NCI-H1417 treated with DMSO at 0.1 percent for 48 hours (cell line): ENCODE results near the gene FBXW9.
"Not testable (repeated sequence)": the region's sequence is repeated elsewhere in the genome, so short reads cannot be mapped to it uniquely, and the experiment has no call there.

Experiments
- DNase-seq: peaks from one replicate; lab custom pipeline; 2025; lab: John Stamatoyannopoulos, UW

Gene FBXW9

GRCh38 chr19:12656899-12657571 lies 39.4 kb downstream of the FBXW9 start:
- no peak for DNase-seq

- DNase-seq: no peak
Measured at GRCh38 chr19:12655546-12655945, 40.9 kb downstream of the FBXW9 start.

GRCh38 chr19:12652219-12652618 lies 44.2 kb downstream of the FBXW9 start:
- no peak for DNase-seq

- no peak for DNase-seq
Measured at GRCh38 chr19:12649941-12650340, 46.5 kb downstream of the FBXW9 start.

GRCh38 chr19:12648088-12648487 lies 48.3 kb downstream of the FBXW9 start:
- no peak for DNase-seq

- no peak for DNase-seq
Measured at GRCh38 chr19:12647490-12648071, 48.9 kb downstream of the FBXW9 start.

- DNase-seq: no peak
Measured at GRCh38 chr19:12647047-12647446, 49.4 kb downstream of the FBXW9 start.

GRCh38 chr19:12646551-12646950 lies 49.9 kb downstream of the FBXW9 start:
- no peak for DNase-seq

GRCh38 chr19:12643716-12644115 lies 52.7 kb downstream of the FBXW9 start:
- not testable (repeated sequence) for DNase-seq

- no peak for DNase-seq
Measured at GRCh38 chr19:12642506-12642905, 53.9 kb downstream of the FBXW9 start.

- no peak for DNase-seq
Measured at GRCh38 chr19:12641456-12641855, 55.0 kb downstream of the FBXW9 start.

GRCh38 chr19:12639901-12640613 lies 56.4 kb downstream of the FBXW9 start:
- DNase-seq: no peak
